Measurements from ENCODE around the gene AP1S3.
"Not testable (repeated sequence)": the region's sequence is repeated elsewhere in the genome, so short reads cannot be mapped to it uniquely, and the experiment has no call there.

The AP1S3 gene

GRCh38 chr2:223853425-223853837, 16.0 kb upstream of the AP1S3 start:
- no peak for DNase-seq (ENCODE audit: low spot score)

GRCh38 chr2:223852281-223852795, 15.0 kb upstream of the AP1S3 start:
- DNase-seq (ENCODE audit: low spot score) = no peak

GRCh38 chr2:223847410-223847809, 10.0 kb upstream of the AP1S3 start:
- DNase-seq (ENCODE audit: low spot score) = no peak

DNA sequence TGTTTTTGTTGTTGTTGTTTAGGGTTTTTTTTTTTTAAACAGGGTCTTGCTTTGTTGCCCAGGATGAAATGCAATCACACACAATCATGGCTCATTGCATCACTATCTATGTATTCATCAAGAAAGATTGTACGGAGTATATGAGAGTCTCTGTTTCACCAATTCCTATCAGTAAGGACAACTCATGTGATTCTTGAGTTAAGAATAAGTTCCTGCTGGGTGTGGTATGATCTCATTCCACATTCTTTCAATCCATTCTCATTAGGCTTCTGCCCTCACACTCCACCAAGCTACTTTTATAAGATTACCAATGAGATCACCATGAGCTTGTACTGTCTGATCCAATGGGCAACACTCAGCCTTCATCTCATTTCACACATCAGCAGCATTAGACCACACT, 9.1 kb upstream of the AP1S3 start:
- DNase-seq (ENCODE audit: low spot score) = no peak

GRCh38 chr2:223841436-223842190, 4.2 kb upstream of the AP1S3 start:
- no peak for DNase-seq (ENCODE audit: low spot score)

DNA sequence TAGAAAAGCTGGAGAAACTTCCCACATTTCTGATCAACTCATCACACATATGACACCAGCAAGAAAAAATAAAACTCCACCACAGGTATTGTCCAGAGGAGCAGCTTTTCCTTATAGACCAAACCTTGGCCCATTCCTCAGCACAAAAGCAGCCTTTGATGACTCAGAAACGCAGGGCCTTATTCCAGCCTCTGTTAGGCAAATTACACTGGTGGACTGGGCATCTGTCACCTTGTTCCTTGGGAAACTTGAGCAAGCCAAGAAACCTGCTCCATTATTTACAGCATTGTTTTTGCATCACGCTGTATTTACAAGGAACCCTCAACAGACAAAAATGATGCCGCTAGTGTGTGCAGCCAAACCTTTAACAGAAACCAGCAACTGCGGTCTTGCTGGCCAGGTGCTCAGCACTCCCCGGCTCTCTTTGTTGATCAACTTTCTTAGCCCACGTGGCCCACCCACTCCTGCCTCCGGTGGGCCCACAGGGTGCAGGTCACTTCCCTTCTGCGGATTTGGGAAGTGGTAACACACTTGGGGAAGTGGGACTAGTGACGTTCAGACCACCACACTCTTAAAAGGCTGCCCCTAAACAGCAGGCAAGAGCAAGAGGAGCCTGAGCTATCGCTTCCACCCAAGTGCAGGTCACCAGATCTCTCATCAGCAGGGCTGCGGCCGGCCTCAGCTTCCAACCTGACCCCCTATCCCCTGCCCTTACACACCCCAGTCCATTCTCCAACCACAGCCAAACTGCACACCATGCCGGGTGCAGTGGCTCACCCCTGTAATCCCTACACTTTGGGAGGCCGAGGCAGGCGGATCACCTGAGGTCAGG, 1.5 kb downstream of the AP1S3 start:
- no peak for DNase-seq (ENCODE audit: low spot score)

- DNase-seq (ENCODE audit: low spot score) = no peak
These were observed 3.0 kb downstream of the AP1S3 start for GRCh38 chr2:223834431-223834830.

GRCh38 chr2:223832241-223832903, 5.0 kb downstream of the AP1S3 start:
- DNase-seq (ENCODE audit: low spot score) = no peak

GRCh38 chr2:223829128-223829527, 8.3 kb downstream of the AP1S3 start:
- DNase-seq (ENCODE audit: low spot score) = no peak

GRCh38 chr2:223828314-223828713, 9.1 kb downstream of the AP1S3 start:
- DNase-seq (ENCODE audit: low spot score) = no peak

DNA sequence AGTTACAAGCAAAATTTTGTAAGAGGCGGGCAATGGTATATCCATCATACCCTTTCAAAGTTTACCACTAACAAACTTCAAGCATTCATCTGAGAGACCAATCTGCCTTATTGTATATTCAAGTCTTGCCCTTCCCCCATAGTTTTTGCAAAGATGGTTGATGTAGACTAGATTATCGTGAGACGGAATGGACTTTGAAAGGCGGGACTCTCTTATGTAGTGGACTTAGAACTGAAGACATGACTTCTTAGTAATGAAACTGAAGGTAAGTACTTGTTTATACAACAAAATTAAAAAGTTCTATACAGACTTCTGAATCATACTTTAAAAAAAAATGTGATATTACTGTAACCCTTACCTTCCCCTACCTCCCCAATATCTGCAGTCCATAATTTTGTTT, 10.4 kb downstream of the AP1S3 start:
- DNase-seq (ENCODE audit: low spot score) = no peak

DNA sequence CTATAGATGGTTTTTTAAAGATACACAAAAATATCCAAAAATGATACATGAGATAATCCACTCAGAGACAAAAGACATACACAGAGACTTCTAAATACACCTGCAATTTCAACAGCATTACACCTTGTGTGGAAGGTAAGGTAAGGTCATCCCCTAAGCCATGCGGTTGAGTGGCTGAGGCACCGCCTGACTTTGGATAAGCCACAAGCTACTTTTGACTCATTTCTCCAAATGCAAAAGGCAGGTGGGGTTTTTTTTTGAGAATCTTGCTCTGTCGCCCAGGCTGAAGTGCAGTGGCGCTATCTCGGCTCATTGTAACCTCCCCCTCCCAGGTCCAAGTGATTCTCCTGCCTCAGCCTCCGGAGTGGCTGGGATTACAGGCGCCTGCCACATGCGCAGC, 13.1 kb downstream of the AP1S3 start:
- no peak for DNase-seq (ENCODE audit: low spot score)

GRCh38 chr2:223822818-223823217, 14.6 kb downstream of the AP1S3 start:
- no peak for DNase-seq (ENCODE audit: low spot score)

DNA sequence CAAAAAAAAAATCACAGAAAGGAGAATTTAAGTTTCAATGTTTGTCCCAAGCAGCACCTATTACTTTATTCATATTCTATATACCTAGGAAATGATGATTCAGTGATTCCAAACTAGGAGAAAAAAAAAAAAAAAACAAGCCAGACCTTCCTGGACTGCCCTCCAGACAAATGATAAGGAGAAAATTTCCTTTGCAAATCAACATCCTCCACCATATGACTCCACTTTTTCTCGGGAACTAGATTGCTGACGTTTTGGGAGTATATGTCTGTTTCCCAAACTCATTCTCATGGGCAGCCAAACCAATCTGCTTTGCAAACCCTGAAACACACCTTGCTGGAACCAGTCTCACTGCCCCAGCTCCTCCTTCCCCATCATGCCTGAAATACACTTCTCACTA, 16.8 kb downstream of the AP1S3 start:
- no peak for DNase-seq (ENCODE audit: low spot score)

DNA sequence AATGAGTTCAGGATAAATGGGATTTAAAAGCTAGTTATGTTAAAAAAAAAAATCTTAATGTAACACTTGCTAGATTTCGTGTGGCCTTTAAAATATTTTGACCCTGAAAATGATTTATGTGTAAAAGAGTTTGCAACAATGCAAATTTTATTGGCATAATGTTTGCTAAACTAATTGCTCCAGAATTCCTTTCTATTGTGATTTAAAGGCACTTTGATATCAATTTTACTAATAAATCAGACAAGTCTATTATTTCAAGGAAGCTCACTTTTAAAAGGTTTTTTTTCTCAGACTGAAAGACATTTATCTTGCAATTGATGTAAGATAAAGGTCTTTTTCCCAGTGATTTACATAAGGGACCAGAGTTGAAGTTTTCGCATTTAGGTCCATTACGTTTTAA, 17.5 kb downstream of the AP1S3 start:
- DNase-seq (ENCODE audit: low spot score) = no peak

DNA sequence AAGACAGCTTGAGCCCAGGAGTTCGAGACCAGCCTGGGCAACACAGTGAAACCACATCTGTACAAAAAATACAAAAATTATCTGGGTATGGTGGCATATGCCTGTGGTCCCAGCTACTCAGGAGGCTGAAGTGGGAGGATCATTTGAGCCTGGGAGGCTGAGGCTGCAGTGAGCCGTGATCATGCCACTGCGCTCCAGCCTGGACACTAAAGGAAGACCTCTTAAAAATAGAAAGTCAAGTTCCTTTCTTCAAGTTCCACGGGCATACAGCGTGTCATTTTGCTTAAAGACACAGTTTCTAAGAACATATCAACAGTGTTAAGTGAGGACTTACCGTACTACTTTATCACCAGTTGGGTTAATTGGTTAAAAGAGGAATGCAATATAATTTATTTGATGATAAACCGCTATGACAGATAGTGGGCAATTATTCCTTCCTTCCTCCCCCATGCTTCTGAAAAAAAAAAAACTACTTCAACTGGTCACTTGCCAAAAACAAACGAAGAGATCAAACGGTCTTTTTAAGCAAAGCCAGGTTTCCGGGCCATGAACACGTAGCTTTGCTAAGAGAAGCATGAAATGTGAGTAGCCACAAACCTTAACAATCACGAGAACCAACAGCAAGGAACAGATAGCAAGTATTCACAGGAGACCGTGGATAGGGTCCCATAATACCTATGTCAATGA, 21.4 kb downstream of the AP1S3 start:
- no peak for DNase-seq (ENCODE audit: low spot score)

- no peak for DNase-seq (ENCODE audit: low spot score)
These were observed 22.0 kb downstream of the AP1S3 start for GRCh38 chr2:223815186-223815883.

- DNase-seq (ENCODE audit: low spot score) = not testable (repeated sequence)
These were observed 22.6 kb downstream of the AP1S3 start for GRCh38 chr2:223814764-223815163.

GRCh38 chr2:223813329-223813728, 24.1 kb downstream of the AP1S3 start:
- DNase-seq (ENCODE audit: low spot score) = no peak

DNA sequence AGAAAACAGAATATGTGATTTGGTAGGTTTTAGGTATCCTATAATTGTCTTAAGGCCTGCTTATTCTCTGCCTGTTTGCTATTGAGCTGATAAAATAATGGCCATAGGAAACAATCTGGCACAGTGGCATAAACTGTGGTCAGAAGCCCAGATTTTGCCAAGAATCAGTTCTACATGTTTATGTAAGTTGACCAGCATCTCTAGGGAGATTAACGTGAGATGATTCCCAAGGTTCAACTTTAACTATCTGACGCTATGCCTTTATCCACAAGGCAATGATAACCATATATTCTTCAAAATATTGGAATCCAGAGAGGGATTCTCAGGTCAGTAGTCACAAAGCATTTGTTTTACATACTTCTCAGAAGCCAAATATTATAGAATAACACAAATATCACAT, 25.6 kb downstream of the AP1S3 start:
- no peak for DNase-seq (ENCODE audit: low spot score)

GRCh38 chr2:223805008-223805407, 32.4 kb downstream of the AP1S3 start:
- DNase-seq (ENCODE audit: low spot score) = no peak

Measured in activated CD4-positive, alpha-beta T cell treated with anti-CD3 and anti-CD28 coated beads, Interleukin-2, Interleukin-4, amounts not matched to agents 100 ng/mL and 50 ng/mL, durations not matched to agents 16 hours and 8 hours (primary cell).